ENCODE measurements around the gene HOXB4. TPM values are rescaled to one million over a fixed set of nuclear protein-coding genes. Genes with fewer than 3 reads are reported as not detected.

The HOXB4 gene
- total RNA-seq, 1 donor: 1.7 TPM

- no peak for TF ChIP-seq CTCF (IDR thresholded peaks at IDR 0.05; ENCODE audit: insufficient read depth, low read depth, low read length)
- no peak overlapping the region for H3K4me3 ChIP-seq (ENCODE audit: low read depth, low read length)
- DNase-seq (ENCODE audit: low read depth): no peak
Measured at GRCh38 chr17:48591255-48592056, 13.3 kb upstream of the HOXB4 start.

- peak overlapping the region; percentile 62 for H3K4me3 ChIP-seq (ENCODE audit: low read depth, low read length)
- no peak for DNase-seq (ENCODE audit: low read depth)
- no peak for TF ChIP-seq CTCF (IDR thresholded peaks at IDR 0.05; ENCODE audit: insufficient read depth, low read depth, low read length)
Measured at GRCh38 chr17:48590607-48591161, 12.5 kb upstream of the HOXB4 start.

- peak; percentile 82 for DNase-seq (ENCODE audit: low read depth)
- TF ChIP-seq CTCF (IDR thresholded peaks at IDR 0.05; ENCODE audit: insufficient read depth, low read depth, low read length): no peak
- peak within 1 kb of the TSS; percentile 62 for H3K4me3 ChIP-seq (ENCODE audit: low read depth, low read length)
Measured at GRCh38 chr17:48589831-48590606, 11.9 kb upstream of the HOXB4 start, which contains the start of gene HOXB3. TSS of gene HOXB3 (minus strand) at chr17:48590241. CDS start at chr17:48552474, 37,767 bp downstream.

GRCh38 chr17:48589060-48589830, 11.1 kb upstream of the HOXB4 start:
- H3K4me3 ChIP-seq (ENCODE audit: low read depth, low read length): peak overlapping the region; percentile 62
- TF ChIP-seq CTCF (IDR thresholded peaks at IDR 0.05; ENCODE audit: insufficient read depth, low read depth, low read length): no peak
- no peak for DNase-seq (ENCODE audit: low read depth)

GRCh38 chr17:48588528-48588927, 10.4 kb upstream of the HOXB4 start:
- TF ChIP-seq CTCF (IDR thresholded peaks at IDR 0.05; ENCODE audit: insufficient read depth, low read depth, low read length): no peak
- H3K4me3 ChIP-seq (ENCODE audit: low read depth, low read length): peak overlapping the region; percentile 62
- DNase-seq (ENCODE audit: low read depth): no peak

- peak overlapping the region; percentile 62 for H3K4me3 ChIP-seq (ENCODE audit: low read depth, low read length)
- TF ChIP-seq CTCF (IDR thresholded peaks at IDR 0.05; ENCODE audit: insufficient read depth, low read depth, low read length): no peak
- no peak for DNase-seq (ENCODE audit: low read depth)
Measured at GRCh38 chr17:48588074-48588415, 9.9 kb upstream of the HOXB4 start.
